ENCODE results near the gene KLHL42. TPM values are rescaled to one million over a fixed set of nuclear protein-coding genes. Genes with fewer than 3 reads are reported as not detected.

Gene KLHL42
- total and polyA plus RNA-seq, 2 of the 8 experiments (the other 6 are each of a cell fraction or from before 2014, with no cell fraction given) = 13.6 to 21.6 TPM

GRCh38 chr12:27762757-27763156 lies 17.3 kb upstream of the KLHL42 start (continued):
- TF ChIP-seq SRF (IDR thresholded peaks at IDR 0.05; ENCODE audit: low read depth, low read length) (no peak), SAP30 (IDR thresholded peaks at IDR 0.05; ENCODE audit: insufficient read depth, insufficient replicate concordance, low read length) (no peak)

All from H1 (cell line).